Neuronal stem cell (in vitro differentiated cells): Measurements from ENCODE around the gene LRRC18.

ENCODE experiments used
- DNase-seq: peaks from one replicate; pipeline ENCODE4 v3.0.0-alpha.2; 2013; ENCODE audit warnings: low spot score
- H2AFZ ChIP-seq: one replicate; pipeline ENCODE4 v1.6.1; 2013; ENCODE audit warnings: mild to moderate bottlenecking, low read length, inconsistent platforms
- H2AK5ac ChIP-seq: 2 replicates; pipeline ENCODE4 v1.6.1; 2013; ENCODE audit warnings: low read depth, mild to moderate bottlenecking, inconsistent platforms, low read length, moderate library complexity, mixed read lengths
- H2BK120ac ChIP-seq: 2 replicates; pipeline ENCODE4 v1.6.1; 2013; ENCODE audit warnings: low read depth, mild to moderate bottlenecking, inconsistent platforms, low read length, moderate library complexity, mixed read lengths
- H2BK12ac ChIP-seq: one replicate; pipeline ENCODE4 v1.6.1; 2013; ENCODE audit warnings: low read length, inconsistent platforms
- H2BK15ac ChIP-seq: 2 replicates; pipeline ENCODE4 v1.6.1; 2013; ENCODE audit warnings: mild to moderate bottlenecking, low read length, inconsistent platforms, mixed read lengths
- H2BK5ac ChIP-seq: one replicate; pipeline ENCODE4 v1.6.1; 2013; ENCODE audit warnings: inconsistent platforms, mild to moderate bottlenecking, low read length, moderate library complexity
- H3K14ac ChIP-seq: one replicate; pipeline ENCODE4 v1.6.1; 2013; ENCODE audit warnings: low read length, inconsistent platforms
- H3K18ac ChIP-seq: 2 replicates; pipeline ENCODE4 v1.6.1; 2013; ENCODE audit warnings: low read length, inconsistent platforms
- H3K23ac ChIP-seq: 2 replicates; pipeline ENCODE4 v1.6.1; 2013; ENCODE audit warnings: low read depth, mild to moderate bottlenecking, mixed read lengths, low read length, inconsistent platforms; ENCODE audit not compliant: poor library complexity
- H3K27ac ChIP-seq: replicated peaks from 3 replicates; pipeline ENCODE4 v1.5.1; 2013; ENCODE audit warnings: low read length, inconsistent platforms
- H3K27me3 ChIP-seq, 3 experiments: 2 replicates each; pipeline ENCODE4 v1.6.1; 2013; ENCODE audit warnings: low read length in 3 of 3, mild to moderate bottlenecking in 2 of 3, inconsistent platforms in 1 of 3, low read depth in 1 of 3, mixed read lengths in 1 of 3, moderate library complexity in 1 of 3; ENCODE audit not compliant: control insufficient read depth in 3 of 3, insufficient read depth in 3 of 3
- H3K36me3 ChIP-seq, 2 donors: replicated peaks in 1 of 2; 2 replicates each; pipeline ENCODE4 v1.6.1; 2013; ENCODE audit warnings: low read length in 2 of 2; ENCODE audit not compliant: control insufficient read depth in 2 of 2, insufficient read depth in 2 of 2
- H3K4ac ChIP-seq: 2 replicates; pipeline ENCODE4 v1.6.1; 2013; ENCODE audit warnings: inconsistent platforms, mild to moderate bottlenecking, low read length, moderate library complexity
- H3K4me1 ChIP-seq, 2 donors: 1 replicate in 1 of 2; 2 replicates in 1 of 2; pipeline ENCODE4 v1.6.1; 2013; ENCODE audit warnings: low read length in 2 of 2, low read depth in 1 of 2; ENCODE audit not compliant: control insufficient read depth in 2 of 2, insufficient read depth in 1 of 2
- H3K4me2 ChIP-seq: one replicate; pipeline ENCODE4 v1.6.1; 2013; ENCODE audit warnings: mild to moderate bottlenecking, low read length, inconsistent platforms; ENCODE audit not compliant: insufficient read depth, poor library complexity, severe bottlenecking
- H3K4me3 ChIP-seq, 2 donors: 2 replicates each; pipeline ENCODE4 v1.5.1; 2013; ENCODE audit warnings: low read length in 2 of 2, mild to moderate bottlenecking in 2 of 2, inconsistent platforms in 1 of 2, moderate library complexity in 1 of 2
- H3K79me1 ChIP-seq: one replicate; pipeline ENCODE4 v1.6.1; 2013; ENCODE audit warnings: low read depth, mild to moderate bottlenecking, inconsistent platforms, low read length, moderate library complexity
- H3K9ac ChIP-seq: one replicate; pipeline ENCODE4 v1.6.1; 2013; ENCODE audit warnings: mild to moderate bottlenecking, low read depth, low read length, inconsistent platforms; ENCODE audit not compliant: poor library complexity
- H3K9me3 ChIP-seq, 2 donors: replicated peaks in 1 of 2; 2 replicates each; pipeline versions ENCODE3 to v1.6.1; 2013; ENCODE audit warnings: low read length in 2 of 2, mild to moderate bottlenecking in 2 of 2, inconsistent platforms in 1 of 2, low read depth in 1 of 2, mixed read lengths in 1 of 2, moderate library complexity in 1 of 2; ENCODE audit not compliant: control insufficient read depth in 2 of 2, insufficient read depth in 1 of 2
- H4K8ac ChIP-seq: one replicate; pipeline ENCODE4 v1.6.1; 2013; ENCODE audit warnings: low read depth, mild to moderate bottlenecking, inconsistent platforms, low read length, moderate library complexity
- H4K91ac ChIP-seq: one replicate; pipeline ENCODE4 v1.6.1; 2013; ENCODE audit warnings: low read length, low read depth, mild to moderate bottlenecking, inconsistent platforms; ENCODE audit not compliant: poor library complexity
- WGBS, 2 donors: extraction: QIAGEN DNeasy Blood & Tissue Kit; methylation state at CpG; one replicate each; pipeline ENCODE4 v1.1.7; 2013; ENCODE audit warnings: missing lambda C conversion rate in 2 of 2, mixed read lengths in 1 of 2; ENCODE audit not compliant: insufficient read length in 2 of 2, insufficient replicate concordance in 1 of 2; ENCODE audit errors: extremely low coverage in 2 of 2; 5-methylcytosine and 5-hydroxymethylcytosine counted together

LRRC18 gene

GRCh38 chr10:48946332-48946731 is 6.7 kb upstream of the LRRC18 start:
- H3K9me3 ChIP-seq, result no peaks in the 10 kb centered on the region
- H2BK12ac ChIP-seq, result no peak overlapping the region
- H2BK15ac ChIP-seq, result no peak overlapping the region
- no peak overlapping the region for H3K14ac ChIP-seq
- no peak overlapping the region for H3K9ac ChIP-seq
- no peak overlapping the region for H3K18ac ChIP-seq
- H3K4me2 ChIP-seq, result no peak overlapping the region
- H3K79me1 ChIP-seq, result no peaks in the 10 kb centered on the region
- H2BK120ac ChIP-seq, result no peak overlapping the region
- H3K27ac ChIP-seq, result no peak overlapping the region
- no peaks in the 10 kb centered on the region for H3K27me3 ChIP-seq
- no peak overlapping the region for H3K4me3 ChIP-seq
- H2AFZ ChIP-seq, result no peak overlapping the region
- no peak overlapping the region for H2AK5ac ChIP-seq
- no peaks in the 10 kb centered on the region for H3K36me3 ChIP-seq
- DNase-seq, result no peak
- H3K23ac ChIP-seq, result no peak overlapping the region
- no peak overlapping the region for H3K4ac ChIP-seq
- no peak overlapping the region for H4K8ac ChIP-seq
- H3K4me1 ChIP-seq, result peaks cover 4 to 6% of the 10 kb centered on the region in 2 donors
- no CpG with 5 or more reads among the region's 5 CpGs for WGBS, 2 donors
- no peak overlapping the region for H2BK5ac ChIP-seq
- no peak overlapping the region for H4K91ac ChIP-seq

- H2AK5ac ChIP-seq, result no peak overlapping the region
- H3K18ac ChIP-seq, result no peak overlapping the region
- no peak overlapping the region for H2BK15ac ChIP-seq
- peaks cover 6 to 11% of the 10 kb centered on the region in 2 donors for H3K4me1 ChIP-seq
- H4K8ac ChIP-seq, result no peak overlapping the region
- WGBS, 2 donors, result no CpG with 5 or more reads among the region's 6 CpGs
- H3K79me1 ChIP-seq, result no peaks in the 10 kb centered on the region
- no peaks in the 10 kb centered on the region for H3K27me3 ChIP-seq
- H3K9ac ChIP-seq, result no peak overlapping the region
- H3K23ac ChIP-seq, result no peak overlapping the region
- H3K36me3 ChIP-seq, result no peaks in the 10 kb centered on the region
- no peak overlapping the region for H3K4me3 ChIP-seq
- no peak overlapping the region for H3K27ac ChIP-seq
- H4K91ac ChIP-seq, result no peak overlapping the region
- H3K14ac ChIP-seq, result no peak overlapping the region
- H3K4ac ChIP-seq, result no peak overlapping the region
- no peak for DNase-seq
- H2BK12ac ChIP-seq, result no peak overlapping the region
- no peak overlapping the region for H2BK5ac ChIP-seq
- H2AFZ ChIP-seq, result no peak overlapping the region
- no peak overlapping the region for H3K4me2 ChIP-seq
- H3K9me3 ChIP-seq, result no peaks in the 10 kb centered on the region
- H2BK120ac ChIP-seq, result no peak overlapping the region
Observed at GRCh38 chr10:48945441-48946130, 5.9 kb upstream of the LRRC18 start.

- Histone ChIP-seq H2BK5ac (no peak overlapping the region), H3K4ac (no peak overlapping the region), H3K14ac (no peak overlapping the region), H3K23ac (no peak overlapping the region), H3K27ac (no peak overlapping the region), H4K91ac (no peak overlapping the region), H2AK5ac (no peak overlapping the region), H3K18ac (no peak overlapping the region), H3K36me3 (no peaks in the 10 kb centered on the region), H2BK120ac (no peak overlapping the region), H3K79me1 (no peaks in the 10 kb centered on the region), H3K9ac (no peak overlapping the region), H3K4me1 (peaks cover 6 to 11% of the 10 kb centered on the region in 2 donors), H3K9me3 (no peaks in the 10 kb centered on the region), H2BK12ac (no peak overlapping the region), H4K8ac (no peak overlapping the region), H3K27me3 (no peaks in the 10 kb centered on the region), H3K4me2 (no peak overlapping the region), H2AFZ (no peak overlapping the region), H2BK15ac (no peak overlapping the region), H3K4me3 (no peak overlapping the region)
- no peak for DNase-seq
- no CpG with 5 or more reads among the region's 3 CpGs for WGBS, 2 donors
Observed at GRCh38 chr10:48944171-48944570, 4.5 kb upstream of the LRRC18 start.

- H3K27me3 ChIP-seq, result no peaks in the 10 kb centered on the region
- no peak overlapping the region for H3K4me2 ChIP-seq
- no CpG with 5 or more reads among the region's 10 CpGs for WGBS, 2 donors
- no peak overlapping the region for H3K9ac ChIP-seq
- no peak overlapping the region for H3K14ac ChIP-seq
- H3K9me3 ChIP-seq, result no peaks in the 10 kb centered on the region
- no peak overlapping the region for H2BK5ac ChIP-seq
- H3K18ac ChIP-seq, result no peak overlapping the region
- no peak overlapping the region for H3K27ac ChIP-seq
- H2AK5ac ChIP-seq, result no peak overlapping the region
- H3K4me1 ChIP-seq, result peaks cover 6 to 11% of the 10 kb centered on the region in 2 donors
- no peak overlapping the region for H3K4me3 ChIP-seq
- no peaks in the 10 kb centered on the region for H3K36me3 ChIP-seq
- no peak overlapping the region for H2BK120ac ChIP-seq
- H2AFZ ChIP-seq, result no peak overlapping the region
- H2BK12ac ChIP-seq, result no peak overlapping the region
- no peak overlapping the region for H4K8ac ChIP-seq
- no peak for DNase-seq
- no peak overlapping the region for H2BK15ac ChIP-seq
- no peak overlapping the region for H3K23ac ChIP-seq
- H3K79me1 ChIP-seq, result no peaks in the 10 kb centered on the region
- no peak overlapping the region for H4K91ac ChIP-seq
- no peak overlapping the region for H3K4ac ChIP-seq
Observed at GRCh38 chr10:48943096-48943495, 3.5 kb upstream of the LRRC18 start.
